ENCODE measurements around the gene MYOD1.

DNA sequence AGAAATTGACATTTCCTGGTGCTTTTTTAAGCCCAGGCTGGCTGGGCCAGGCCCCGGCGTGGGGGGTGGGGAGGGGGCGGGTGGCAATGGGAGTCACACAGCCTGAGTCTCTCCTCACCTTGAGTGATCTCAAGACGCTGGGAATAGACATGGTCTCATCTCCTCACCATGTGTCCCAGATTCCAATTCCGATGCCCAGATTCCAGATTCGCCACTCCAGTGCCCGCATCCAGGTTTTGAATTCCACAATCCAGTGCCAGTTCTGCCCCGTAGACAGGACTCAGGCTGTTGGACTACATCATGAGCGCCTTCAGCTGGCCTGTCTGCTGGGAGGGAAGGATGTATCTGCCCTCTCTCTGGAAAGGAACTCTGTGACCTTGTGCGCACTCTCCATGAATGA lies 34.3 kb downstream of the MYOD1 start:
- TF ChIP-seq, protein P1, sequence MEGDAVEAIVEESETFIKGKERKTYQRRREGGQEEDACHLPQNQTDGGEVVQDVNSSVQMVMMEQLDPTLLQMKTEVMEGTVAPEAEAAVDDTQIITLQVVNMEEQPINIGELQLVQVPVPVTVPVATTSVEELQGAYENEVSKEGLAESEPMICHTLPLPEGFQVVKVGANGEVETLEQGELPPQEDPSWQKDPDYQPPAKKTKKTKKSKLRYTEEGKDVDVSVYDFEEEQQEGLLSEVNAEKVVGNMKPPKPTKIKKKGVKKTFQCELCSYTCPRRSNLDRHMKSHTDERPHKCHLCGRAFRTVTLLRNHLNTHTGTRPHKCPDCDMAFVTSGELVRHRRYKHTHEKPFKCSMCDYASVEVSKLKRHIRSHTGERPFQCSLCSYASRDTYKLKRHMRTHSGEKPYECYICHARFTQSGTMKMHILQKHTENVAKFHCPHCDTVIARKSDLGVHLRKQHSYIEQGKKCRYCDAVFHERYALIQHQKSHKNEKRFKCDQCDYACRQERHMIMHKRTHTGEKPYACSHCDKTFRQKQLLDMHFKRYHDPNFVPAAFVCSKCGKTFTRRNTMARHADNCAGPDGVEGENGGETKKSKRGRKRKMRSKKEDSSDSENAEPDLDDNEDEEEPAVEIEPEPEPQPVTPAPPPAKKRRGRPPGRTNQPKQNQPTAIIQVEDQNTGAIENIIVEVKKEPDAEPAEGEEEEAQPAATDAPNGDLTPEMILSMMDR (IDR thresholded peaks at IDR 0.05): no peak
- no peak for TF ChIP-seq POLR2A (IDR thresholded peaks at IDR 0.05)
